Measurements from ENCODE around the gene ARHGAP12.

DNA sequence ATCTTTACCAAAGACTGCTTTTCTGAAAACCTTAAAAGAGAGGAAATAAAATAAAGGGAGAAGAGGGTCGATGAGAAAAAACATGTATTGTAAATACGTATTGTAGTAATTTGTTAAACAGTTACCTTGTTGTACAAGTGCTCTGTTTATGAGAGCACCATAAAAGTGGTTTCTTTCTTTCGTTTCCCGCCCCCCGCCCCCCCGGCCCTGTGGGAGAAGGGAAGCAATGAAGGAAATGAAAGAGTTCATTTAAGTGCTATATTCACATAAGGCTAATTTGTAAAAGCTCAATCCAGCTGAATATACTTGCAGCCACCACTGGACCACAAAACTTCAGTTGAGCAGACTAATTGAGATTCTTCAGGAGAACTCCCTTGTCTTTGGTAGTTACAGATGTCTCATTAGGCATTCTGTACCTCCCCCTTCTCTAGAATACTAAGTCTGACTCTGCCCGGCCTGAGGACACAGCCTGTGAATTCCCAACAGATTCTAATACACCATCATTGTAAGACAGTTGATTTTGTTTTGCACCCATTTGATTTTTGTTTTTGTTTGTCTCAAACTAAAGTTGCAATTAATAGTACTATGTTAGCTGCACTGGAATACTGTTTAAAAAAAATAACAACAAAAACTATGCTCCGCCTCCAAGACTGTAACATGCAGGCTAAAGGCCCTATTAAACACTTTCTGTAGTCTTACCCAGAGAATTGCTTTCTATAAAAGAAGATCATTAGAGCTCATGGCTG, 124.9 kb downstream of the ARHGAP12 start:
- TF ChIP-seq CTCF (IDR thresholded peaks at IDR 0.05; ENCODE audit: low read depth, low read length, poor library complexity, severe bottlenecking): no peak
- no peak for TF ChIP-seq EZH2phosphoT487 (IDR thresholded peaks at IDR 0.05; ENCODE audit: borderline replicate concordance, low read length)
